Cerebellar cortex (tissue), 1 donor: ENCODE data around the gene PTPRN2.

Experiments
- DNase-seq: peaks from one replicate; pipeline ENCODE4 v3.0.0-alpha.2; 2015; ENCODE audit warnings: low spot score

PTPRN2 gene

DNA sequence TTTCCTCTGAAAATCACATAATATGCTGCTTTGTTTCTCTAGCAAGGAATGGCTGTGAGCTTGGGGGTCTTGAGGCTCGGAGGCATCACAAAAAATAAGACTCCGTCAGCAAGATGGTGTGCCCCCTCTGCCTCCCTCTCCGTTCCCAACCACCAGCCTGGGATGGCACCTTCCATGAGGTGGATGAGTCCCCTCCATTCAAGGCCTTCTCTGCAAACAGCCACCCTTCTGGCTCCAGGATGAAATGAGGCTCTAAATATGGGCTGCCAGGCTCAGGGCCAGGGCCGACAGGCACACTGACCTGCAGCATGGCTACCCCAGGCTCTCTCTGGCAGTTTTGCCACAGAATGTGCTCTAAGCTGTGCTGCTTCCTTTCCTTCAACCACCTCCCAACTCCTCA, 521.5 kb downstream of the PTPRN2 start:
- DNase-seq: no peak

DNA sequence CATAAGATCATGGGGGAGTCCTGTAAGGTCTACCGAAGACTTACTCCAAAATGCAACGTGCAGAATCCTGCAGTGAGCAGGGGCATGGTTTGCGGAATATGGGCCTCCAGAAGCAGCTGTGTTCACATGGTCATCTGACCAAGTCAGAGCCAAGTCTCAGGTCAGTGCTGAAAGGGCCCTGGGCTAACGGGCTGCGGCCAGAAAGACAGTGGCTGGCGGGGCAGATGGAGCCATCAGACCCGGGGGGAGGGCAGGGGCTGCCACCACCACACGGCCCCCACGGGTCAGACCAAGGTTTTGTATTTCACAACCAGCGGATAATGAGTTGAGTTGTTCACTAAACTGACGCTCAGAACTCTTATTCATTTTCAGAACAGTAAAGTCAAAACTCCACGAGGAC, 522.3 kb downstream of the PTPRN2 start:
- DNase-seq: no peak

DNA sequence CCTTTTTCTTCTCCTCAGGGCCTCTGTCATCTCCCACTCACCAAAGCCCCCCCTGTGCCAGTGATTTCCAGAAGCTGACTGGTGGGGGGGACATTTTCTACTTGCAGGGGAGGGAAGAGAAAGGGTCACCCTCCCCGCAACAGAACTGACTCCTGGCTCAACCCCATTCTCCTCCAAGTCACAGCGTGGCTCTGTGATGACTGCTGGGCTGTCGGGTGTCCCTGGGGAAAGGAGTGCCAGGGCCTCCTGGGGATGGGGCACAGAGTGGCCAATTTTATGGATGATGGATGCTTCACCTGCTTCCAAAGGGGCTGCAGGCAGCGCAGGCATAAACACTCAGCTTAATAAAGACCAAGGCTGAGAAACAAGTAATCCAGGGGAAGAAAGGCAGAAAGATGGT, 523.0 kb downstream of the PTPRN2 start:
- DNase-seq: no peak

DNA sequence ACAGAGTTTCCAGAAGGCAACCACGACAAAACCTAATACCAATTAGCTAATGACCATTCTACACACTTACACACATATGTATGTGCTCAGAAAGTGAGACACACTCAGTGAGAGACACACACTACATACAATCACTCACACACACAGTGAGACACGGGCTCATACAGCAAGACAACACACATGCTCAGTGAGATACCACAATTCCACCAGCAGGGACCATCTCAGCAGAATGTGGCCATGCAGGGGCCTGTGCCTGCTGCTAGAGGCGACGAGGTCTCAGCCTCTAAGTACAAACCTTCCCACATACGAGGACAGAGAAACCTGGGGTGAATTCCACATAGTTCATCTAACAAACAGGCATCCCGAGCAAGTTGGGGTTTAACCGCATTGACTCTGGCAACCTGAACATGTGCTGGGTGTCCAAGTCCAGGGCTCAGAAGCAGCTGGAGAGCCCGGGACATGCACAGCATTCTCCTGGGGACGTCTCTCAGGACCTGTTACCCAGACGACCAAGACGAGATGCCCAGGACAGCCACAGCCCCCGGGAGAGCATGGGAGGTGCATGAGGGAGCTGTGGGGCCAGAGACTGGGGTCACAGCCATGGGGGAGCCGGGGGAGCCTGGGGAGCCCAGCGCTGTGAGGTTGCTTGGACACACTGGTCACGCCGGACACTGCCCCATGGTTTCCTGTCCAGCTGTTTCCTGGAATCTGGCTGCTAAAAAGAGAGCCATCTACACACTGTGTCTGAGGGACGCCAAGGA, 523.6 kb downstream of the PTPRN2 start:
- DNase-seq: no peak

DNA sequence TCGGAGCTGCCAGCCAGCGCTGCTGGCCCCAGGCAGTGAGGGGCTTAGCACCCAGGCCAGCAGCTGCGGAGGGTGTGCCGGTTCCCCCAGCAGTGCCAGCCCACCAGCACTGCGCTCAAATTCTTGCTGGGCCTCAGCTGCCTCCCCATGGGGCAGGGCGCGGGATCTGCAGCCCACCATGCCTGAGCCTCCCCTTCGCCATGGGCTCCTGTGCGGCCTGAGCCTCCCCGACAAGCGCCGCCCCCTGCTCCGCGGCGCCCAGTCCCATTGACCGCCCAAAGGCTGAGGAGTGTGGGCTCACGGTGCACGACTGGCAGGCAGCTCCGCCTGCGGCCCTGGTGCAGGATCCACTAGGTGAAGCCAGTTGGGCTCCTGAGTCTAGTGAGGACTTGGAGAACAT, 525.0 kb downstream of the PTPRN2 start:
- no peak for DNase-seq

DNA sequence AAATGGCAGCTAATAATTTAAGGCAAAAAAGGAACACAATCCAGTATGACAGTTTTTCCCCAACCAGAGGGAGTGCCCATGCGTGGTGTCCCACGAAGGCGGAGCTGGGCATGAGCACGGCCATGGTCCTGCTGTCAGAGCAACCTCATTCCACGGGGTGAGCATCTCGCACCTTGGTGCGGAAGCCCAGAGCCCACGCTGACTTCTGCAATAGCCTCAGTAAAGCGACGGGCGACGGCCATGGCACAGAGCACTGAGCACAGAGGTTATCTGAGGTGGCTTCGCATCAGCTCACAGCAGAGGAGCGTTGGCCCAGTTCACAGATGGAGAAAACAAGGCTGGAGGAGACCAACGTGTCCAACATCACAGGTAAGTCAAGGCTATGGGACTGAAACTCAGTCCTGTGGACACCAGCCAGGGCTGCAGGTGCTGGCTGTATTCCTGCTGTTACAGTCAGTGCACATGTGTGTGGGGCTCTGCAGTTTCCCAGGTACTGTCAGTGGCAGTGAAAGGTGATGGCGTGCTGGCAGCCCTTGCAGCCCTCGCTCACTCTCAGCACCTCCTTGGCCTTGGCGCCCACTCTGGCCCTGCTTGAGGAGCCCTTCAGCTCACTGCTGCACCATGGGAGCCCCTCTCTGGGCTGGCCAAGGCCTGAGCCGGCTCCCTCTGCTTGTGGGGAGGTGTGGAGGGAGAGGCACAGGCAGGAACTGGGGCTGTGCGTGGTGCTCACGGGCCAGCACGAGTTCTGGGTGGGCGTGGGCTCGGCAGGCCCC, 525.6 kb downstream of the PTPRN2 start:
- DNase-seq: no peak

DNA sequence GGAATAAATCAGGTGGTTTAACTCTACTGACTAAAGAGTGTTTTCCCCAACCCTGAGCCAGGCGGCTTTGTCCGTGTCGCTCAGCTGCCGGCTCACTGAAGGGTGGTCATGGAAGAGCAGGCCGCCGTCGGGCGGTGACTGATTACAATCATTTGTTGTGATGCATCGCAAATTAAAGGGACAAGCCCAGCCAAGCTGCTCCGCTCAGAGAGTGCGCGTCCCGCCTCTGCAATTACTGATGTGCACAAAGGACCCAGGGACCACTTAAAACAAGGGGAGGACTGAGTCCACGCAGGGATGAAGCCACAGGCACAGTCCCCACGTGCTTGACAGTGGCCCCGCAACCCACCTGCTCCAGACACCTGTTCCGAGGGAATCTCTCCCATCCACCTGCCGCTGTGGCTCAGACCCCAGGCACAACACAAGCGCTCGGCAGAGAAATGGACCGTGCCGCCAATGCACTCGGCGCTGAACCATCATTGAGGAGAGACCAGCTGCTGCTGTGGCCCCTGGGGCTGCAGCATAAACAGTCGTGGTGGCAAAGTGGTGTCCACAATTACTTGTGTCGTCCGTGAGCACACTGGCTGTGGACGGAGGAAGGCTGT, 526.5 kb downstream of the PTPRN2 start:
- DNase-seq: no peak

DNA sequence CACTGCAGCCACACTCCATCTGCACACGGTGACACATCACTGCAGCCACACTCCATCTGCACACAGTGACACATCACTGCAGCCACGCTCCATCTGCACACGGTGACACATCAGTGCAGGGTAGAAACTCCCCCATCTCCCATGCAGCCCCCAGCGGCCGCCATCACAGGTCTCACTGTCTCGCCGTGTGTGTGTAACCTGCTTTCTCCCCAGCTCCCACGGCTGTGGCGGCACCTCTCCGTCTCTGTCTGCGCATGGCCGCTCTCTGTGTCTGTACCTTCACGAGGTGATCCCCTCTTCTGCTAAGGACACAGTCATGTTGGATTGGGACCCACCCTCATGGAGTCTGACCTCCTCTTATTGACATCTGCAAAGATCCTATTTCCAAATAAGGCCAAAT, 527.4 kb downstream of the PTPRN2 start:
- DNase-seq: no peak

DNA sequence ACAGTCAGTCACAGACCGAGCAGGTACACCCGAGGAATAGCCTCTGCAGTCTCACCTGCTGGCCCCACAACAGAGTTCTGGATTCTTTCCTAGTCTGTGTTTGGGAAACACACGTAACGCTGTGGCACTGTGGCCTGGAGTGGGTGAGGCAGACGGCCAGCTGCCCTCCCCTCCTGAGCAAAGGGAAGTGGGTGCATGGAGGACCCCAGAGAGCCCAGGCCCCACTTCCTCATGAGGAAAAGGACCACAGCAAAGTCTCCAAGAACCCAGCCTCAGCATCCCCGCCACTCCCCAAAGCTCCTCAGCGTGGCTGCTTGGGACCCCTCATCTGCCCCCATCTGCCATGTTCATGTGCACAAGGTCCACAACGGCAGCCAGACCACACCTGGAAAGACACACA, 530.2 kb downstream of the PTPRN2 start:
- DNase-seq: no peak

DNA sequence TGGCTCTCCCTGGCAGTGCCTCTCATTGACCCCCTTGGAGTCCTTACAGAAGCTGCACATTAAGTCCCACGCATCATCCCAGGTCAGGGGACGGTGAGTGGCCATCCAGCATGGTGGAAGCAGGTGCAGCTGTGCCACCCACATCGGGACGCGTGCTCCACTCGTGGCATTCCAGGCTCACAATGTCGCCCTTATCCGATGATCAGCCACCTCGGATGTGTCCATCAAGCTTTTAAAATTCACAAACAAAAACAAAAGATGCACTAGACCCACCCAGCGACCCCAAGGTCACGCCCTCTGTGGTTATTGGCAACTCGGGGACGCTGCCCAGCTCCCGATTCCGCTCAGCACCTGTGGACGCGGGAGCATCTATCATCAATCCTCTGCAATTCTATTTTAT, 530.9 kb downstream of the PTPRN2 start:
- DNase-seq: no peak

DNA sequence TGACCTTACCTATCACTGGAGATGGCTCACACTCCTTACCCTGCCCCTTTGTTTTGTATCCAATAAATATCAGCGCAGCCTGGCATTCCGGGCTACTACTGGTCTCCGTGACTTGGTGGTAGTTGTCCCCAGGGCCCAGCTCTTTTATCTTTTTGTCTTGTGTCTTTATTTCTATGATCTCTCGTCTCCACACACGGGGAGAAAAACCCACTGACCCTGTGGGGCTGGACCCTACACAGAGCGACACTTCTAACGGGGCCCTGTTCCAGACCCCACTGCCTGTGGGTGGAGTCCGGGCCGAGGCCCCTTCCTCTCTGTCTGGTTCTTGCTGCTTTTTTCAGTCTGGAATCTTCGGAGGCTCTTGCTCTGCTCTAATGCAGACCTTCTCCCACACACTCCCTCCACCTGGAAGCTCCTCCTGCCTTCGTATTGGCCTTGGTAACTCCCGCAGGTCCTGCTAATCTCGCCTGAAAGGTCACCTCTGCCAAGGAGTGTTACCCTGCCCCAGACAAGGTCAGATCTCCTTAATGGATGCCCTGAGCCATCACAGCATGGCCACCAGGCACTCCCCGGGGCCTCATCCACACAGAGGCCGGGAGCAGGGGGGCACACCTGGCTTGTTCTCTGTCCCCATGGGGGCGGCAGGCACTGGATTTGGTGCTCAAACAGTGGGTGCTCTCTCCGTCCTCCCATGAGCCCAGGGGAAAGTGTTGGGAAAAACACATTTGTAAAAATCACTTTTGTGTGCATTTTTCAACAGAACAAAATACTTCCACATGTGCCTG, 531.7 kb downstream of the PTPRN2 start:
- DNase-seq: no peak

DNA sequence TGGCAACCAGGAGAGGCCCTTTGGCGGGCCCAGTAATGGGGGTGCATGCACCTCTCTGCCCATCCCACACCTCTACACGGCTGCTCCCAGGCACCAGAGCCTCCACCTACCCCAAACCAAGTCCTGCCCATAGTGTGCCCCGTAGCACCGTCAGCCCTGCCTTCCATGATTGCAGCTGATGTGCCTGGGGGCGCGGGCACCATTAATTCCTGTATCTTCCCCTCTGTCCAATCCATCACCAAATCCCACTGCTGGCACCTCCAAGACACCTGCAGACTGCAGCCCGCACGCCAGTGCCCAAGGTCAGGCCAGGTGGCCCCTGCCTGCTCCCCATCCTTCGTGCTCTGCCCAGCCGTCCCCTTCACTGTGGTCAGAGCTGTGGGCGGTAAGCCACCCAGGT, 533.0 kb downstream of the PTPRN2 start:
- DNase-seq: no peak

DNA sequence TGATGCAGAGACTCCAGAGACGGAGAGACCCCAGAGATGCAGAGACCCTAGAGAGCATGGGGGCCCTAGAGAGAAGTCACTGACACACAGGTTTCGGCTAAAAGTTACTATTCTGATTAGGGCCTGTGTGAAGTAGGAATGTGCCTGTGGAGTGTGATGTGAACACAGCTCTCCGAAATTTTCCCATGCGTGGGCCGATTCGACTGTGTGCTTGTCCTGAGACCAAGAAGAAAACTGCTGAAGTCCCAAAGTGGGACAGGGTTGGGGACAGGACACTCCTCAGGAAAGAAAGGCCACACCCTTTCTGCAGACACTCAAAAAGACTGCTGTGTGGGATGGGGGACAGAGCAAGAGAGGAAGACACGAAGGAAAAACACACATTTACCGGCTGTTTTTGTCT, 533.5 kb downstream of the PTPRN2 start:
- no peak for DNase-seq

DNA sequence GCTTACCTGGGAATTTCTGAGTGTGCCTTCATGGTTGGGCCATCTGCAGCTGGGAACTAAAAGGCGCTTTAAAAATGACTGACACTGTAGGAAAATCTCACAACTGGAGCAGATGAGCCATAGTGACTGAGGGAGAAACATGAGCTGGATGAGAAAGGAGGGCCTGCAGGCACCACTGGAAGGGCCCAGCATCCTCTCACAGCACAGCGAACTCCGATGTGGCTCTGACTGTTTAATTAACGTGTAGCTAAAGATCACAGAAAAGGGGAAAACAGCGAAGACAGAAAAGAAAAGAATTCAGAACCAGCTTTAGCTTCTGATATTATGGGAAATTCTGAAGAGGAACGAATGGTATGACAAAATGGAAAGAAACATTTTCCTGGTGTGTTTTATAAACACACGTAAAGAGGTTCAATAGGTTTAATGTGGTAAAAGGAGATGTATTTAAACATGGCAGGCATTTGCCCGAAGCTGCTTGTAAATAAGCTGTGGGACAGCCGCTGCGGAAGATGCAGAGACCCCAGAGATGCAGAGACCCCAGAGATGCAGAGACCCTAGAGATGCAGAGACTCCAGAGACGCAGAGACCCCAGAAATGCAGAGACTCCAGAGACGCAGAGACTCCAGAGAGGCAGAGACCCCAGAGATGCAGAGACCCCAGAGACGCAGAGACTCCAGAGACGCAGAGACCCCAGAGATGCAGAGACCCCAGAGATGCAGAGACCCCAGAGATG, 534.3 kb downstream of the PTPRN2 start:
- DNase-seq: no peak

DNA sequence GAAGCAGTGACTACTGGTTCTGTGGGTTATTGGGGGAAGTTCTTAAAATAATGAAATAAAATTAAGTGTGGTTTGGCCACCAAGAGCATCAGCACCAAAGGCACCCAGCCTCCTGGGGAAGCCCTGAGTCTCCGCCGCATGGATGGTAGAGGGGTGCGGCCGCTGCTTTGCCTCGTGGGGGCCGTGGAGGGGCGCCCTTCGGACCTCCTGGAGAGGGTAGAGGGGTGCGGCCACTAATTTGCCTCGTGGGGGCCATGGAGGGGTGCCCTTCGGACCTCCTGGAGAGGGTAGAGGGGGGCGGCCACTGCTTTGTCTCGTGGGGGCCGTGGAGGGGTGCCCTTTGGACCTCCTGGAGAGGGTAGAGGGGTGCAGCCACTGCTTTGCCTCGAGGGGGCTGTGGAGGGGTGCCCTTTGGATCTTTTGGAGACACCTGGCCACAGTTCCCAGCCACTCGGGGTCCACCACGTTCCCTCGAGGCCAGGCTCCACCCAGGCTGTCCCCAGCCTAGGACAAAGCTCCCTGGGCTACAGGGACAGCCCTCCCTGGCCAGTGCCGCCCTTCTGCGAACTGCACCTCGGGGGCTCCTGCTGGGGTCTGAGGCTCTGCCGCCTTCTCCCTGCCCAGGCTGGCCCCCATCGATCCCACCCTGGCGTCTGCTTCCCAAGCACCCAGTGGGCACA, 535.1 kb downstream of the PTPRN2 start:
- no peak for DNase-seq

DNA sequence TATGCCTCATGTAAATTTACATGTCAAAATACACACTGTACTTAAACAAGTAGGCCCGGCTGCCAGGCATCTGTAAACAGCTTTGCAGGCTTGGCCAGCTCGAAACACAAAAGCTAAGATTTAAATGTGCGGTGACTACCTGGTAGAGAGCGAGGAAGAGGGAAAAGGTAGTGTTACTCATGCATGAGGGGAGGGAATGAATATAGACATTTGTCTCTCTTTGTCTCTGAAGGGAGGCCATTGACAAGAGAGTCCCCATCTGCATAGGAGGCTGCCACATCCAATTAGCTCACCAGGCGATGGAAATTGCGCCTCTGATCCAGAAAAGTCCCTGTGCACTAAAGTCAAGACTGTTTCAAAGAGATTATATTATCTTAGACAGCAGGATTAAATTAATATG, 535.8 kb downstream of the PTPRN2 start:
- no peak for DNase-seq

DNA sequence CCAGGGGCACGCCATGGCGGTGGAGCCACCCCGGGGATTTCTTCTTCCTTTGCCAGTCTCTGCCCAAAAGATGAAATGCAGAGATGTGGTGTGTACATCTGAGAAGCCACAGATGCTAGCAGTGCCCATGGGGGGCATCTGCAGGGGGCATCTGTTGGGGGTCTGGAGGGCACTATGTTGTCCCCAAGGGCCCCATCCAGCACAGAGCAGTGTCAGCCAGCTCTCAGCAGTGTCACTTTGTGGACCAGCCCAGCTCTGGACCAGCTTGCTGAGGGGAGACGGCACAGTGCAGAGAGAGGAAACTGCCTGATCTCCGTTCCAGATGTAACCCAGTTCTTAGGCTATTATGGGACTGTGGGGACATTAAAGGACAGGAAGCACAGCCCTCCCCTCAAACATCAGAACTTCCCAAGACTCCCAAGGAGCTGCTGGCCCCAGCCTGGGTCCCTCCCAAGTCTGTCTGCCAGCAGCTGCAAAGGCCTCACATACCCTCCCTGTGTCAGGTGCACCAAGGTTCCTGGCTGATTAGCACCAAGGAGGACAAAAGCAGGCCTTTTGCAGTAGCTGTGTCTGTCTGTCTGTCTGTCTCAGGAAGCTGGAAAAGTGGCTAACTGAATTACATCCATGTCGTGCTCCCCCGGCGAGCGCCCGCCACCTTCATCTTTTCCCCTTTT, 536.5 kb downstream of the PTPRN2 start:
- no peak for DNase-seq

DNA sequence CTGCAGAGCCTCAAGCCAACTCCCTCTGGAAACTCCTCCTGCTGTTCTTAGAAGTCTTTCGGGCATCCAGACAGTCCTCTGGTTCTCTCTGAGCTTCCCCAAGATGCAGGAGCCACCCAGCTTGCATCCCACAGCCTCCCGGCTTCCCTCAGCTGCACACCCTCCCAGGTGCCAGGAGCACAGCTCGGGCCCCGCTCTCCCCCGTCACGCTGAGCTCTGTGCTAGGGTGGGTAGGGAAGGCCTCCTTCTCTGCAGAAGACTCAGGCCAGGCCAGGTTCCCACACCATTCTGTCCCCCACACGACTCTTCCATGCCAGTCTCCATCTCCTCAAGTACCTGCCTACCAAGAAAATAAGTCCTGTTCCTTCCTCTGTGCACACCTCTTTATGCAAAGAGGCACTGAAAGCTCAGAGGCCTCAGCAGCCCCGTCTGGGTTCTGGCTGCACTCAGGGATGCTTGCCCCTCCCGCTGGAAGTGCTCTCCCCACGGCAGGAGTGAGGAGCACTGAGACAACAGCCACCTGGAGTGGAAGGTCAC, 537.1 kb downstream of the PTPRN2 start:
- DNase-seq: no peak

DNA sequence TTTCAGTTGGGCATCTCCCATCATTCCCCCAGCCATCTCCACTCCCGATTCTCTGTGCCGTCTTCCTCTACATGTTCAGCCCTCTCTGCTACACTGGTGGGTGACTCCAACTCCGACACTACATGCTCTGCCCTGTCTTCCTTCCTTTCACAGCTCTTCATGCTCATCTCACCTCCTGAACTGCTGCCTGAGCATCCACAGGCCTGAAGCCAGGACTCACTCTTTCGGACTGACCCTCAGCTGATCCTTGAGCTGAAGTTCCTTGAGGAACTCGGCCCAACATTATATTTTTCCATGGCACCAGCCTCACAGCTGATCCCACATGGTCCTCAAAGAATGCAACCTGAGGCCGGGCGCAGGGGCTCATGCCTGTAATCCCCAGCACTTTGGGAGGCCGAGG, 538.4 kb downstream of the PTPRN2 start:
- DNase-seq: no peak

DNA sequence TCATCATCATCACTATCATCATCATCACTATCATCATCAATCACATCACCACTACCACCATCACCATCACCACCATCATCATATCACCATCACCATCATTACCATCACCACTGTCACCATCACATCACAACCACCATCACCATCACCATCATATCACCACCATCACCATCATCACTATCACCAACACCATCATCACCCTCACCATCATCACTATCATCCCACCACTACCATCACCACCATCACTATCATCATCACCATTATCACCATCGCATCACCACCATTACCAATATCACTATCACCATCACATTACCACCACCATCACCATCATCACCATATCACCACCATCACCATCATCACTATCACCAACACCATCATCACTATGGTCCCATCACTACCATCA, 539.1 kb downstream of the PTPRN2 start:
- no peak for DNase-seq
